Measurements from ENCODE around the gene SVIL.

SVIL gene

GRCh38 chr10:29634764-29635625, at the start of gene SVIL:
SVIL (minus strand) TSS chr10:29634971; CDS start chr10:29555058, 79,913 bp downstream.
- DNase-seq, result peak in 1 of 3 experiments; percentile 76

GRCh38 chr10:29681676-29682448, 47.1 kb upstream of the SVIL start:
- no peak for DNase-seq

- no peak for DNase-seq
Measured at GRCh38 chr10:29680091-29680490, 45.3 kb upstream of the SVIL start.

GRCh38 chr10:29676732-29677131, 42.0 kb upstream of the SVIL start:
- no peak for DNase-seq

GRCh38 chr10:29675984-29676383, 41.2 kb upstream of the SVIL start:
- DNase-seq, result no peak

- DNase-seq, result no peak
Measured at GRCh38 chr10:29671968-29672367, 37.2 kb upstream of the SVIL start.

- no peak for DNase-seq
Measured at GRCh38 chr10:29671228-29671780, 36.5 kb upstream of the SVIL start.

- DNase-seq, result no peak
Measured at GRCh38 chr10:29670761-29671160, 36.0 kb upstream of the SVIL start.

GRCh38 chr10:29669149-29669548, 34.4 kb upstream of the SVIL start:
- DNase-seq, result no peak

GRCh38 chr10:29668628-29669027, 33.9 kb upstream of the SVIL start:
- no peak for DNase-seq

- DNase-seq, result no peak
Measured at GRCh38 chr10:29667191-29667590, 32.4 kb upstream of the SVIL start.

GRCh38 chr10:29666201-29666600, 31.4 kb upstream of the SVIL start:
- no peak for DNase-seq

- DNase-seq, result no peak
Measured at GRCh38 chr10:29663718-29664117, 28.9 kb upstream of the SVIL start.

GRCh38 chr10:29658984-29659965, 24.5 kb upstream of the SVIL start:
- no peak for DNase-seq

- peak; percentile 18 to 71 (median 64) for DNase-seq
Measured at GRCh38 chr10:29657719-29658274, 23.0 kb upstream of the SVIL start.

- DNase-seq, result no peak
Measured at GRCh38 chr10:29656451-29656992, 21.8 kb upstream of the SVIL start.

GRCh38 chr10:29652192-29652591, 17.4 kb upstream of the SVIL start:
- DNase-seq, result no peak

- no peak for DNase-seq
Measured at GRCh38 chr10:29651767-29652166, 17.0 kb upstream of the SVIL start.

GRCh38 chr10:29650552-29650944, 15.8 kb upstream of the SVIL start:
- no peak for DNase-seq

- DNase-seq, result no peak
Measured at GRCh38 chr10:29649561-29650551, 15.1 kb upstream of the SVIL start.

GRCh38 chr10:29648983-29649268, 14.2 kb upstream of the SVIL start:
- DNase-seq, result no peak

Data from NCI-H1417 (cell line).